Fibroblast of lung (primary cell): ENCODE results near the gene TADA2A. TPM values are rescaled to one million over a fixed set of nuclear protein-coding genes. Genes with fewer than 3 reads are reported as not detected.
A peak's percentile ranks its signal among the peaks of the same experiment; 100 is the strongest.

Experiments used
- DNase-seq, 2 donors: peaks; one replicate each; pipeline versions ENCODE4 v3.0.0 to v3.0.0-alpha.2; 2010; ENCODE audit warnings: low read depth in 2 of 2
- H2AFZ ChIP-seq: 2 replicates; pipeline ENCODE4 v1.5.1; 2012; ENCODE audit warnings: low read length, control low read depth, inconsistent platforms
- H3K27ac ChIP-seq: 2 replicates; pipeline ENCODE4 v1.5.1; 2011; ENCODE audit warnings: low read length, control low read depth; ENCODE audit not compliant: insufficient read depth
- H3K27me3 ChIP-seq: 2 replicates; pipeline ENCODE4 v1.5.1; 2011; ENCODE audit warnings: mild to moderate bottlenecking, low read length; ENCODE audit not compliant: control insufficient read depth, insufficient read depth
- H3K36me3 ChIP-seq: 2 replicates; pipeline ENCODE4 v1.5.1; 2011; ENCODE audit warnings: low read length; ENCODE audit not compliant: control insufficient read depth, insufficient read depth
- H3K4me1 ChIP-seq: 2 replicates; pipeline ENCODE4 v1.5.1; 2011; ENCODE audit warnings: low read length; ENCODE audit not compliant: control insufficient read depth, insufficient read depth; ENCODE audit errors: extremely low read depth
- H3K4me2 ChIP-seq: 2 replicates; pipeline ENCODE4 v1.5.1; 2011; ENCODE audit warnings: low read length, control low read depth; ENCODE audit not compliant: insufficient read depth; ENCODE audit errors: extremely low read depth
- H3K4me3 ChIP-seq, 4 experiments: fragments of 200-600 bp in 1 of 4; sonication (generic) in 1 of 4; replicated peaks in 1 of 4; 2 replicates each; pipeline ENCODE4 v1.5.1; 2011 to 2016; ENCODE audit warnings: low read length in 4 of 4, low read depth in 3 of 4, mild to moderate bottlenecking in 3 of 4, control low read depth in 2 of 4, inconsistent platforms in 1 of 4, mixed read lengths in 1 of 4; ENCODE audit not compliant: insufficient read depth in 1 of 4; ENCODE audit errors: control extremely low read depth in 1 of 4
- H3K79me2 ChIP-seq: 2 replicates; pipeline ENCODE4 v1.5.1; 2012; ENCODE audit warnings: mild to moderate bottlenecking, low read length, inconsistent platforms; ENCODE audit not compliant: control insufficient read depth, insufficient read depth
- H3K9ac ChIP-seq: 2 replicates; pipeline ENCODE4 v1.5.1; 2011; ENCODE audit warnings: mild to moderate bottlenecking, low read length, control low read depth; ENCODE audit not compliant: insufficient read depth
- H3K9me3 ChIP-seq: 2 replicates; pipeline ENCODE4 v1.5.1; 2012; ENCODE audit warnings: low read depth, low read length; ENCODE audit not compliant: control insufficient read depth, insufficient read depth
- H4K20me1 ChIP-seq: 2 replicates; pipeline ENCODE4 v1.5.1; 2011; ENCODE audit warnings: low read length; ENCODE audit not compliant: control insufficient read depth, insufficient read depth; ENCODE audit errors: extremely low read depth
- CTCF ChIP-seq, 2 donors: IDR thresholded peaks in 1 of 2; conservative IDR thresholded peaks in 1 of 2; 1 replicate in 1 of 2; 2 replicates in 1 of 2; pipeline ENCODE4 v1.5.1; 2011 to 2012; ENCODE audit warnings: low read length in 2 of 2, control low read depth in 1 of 2, inconsistent platforms in 1 of 2, low read depth in 1 of 2, mild to moderate bottlenecking in 1 of 2
- EZH2 ChIP-seq: IDR thresholded peaks from 2 replicates; pipeline ENCODE4 v1.5.1; 2012; ENCODE audit warnings: low read length, control low read depth, mild to moderate bottlenecking; ENCODE audit errors: missing control alignments
- polyA plus RNA-seq, 2 donors: library from polyadenylated mRNA; depleted of rRNA in 1 of 2; stranded (reverse) in 1 of 2; unstranded in 1 of 2; fragments of >200 nt; gene quantifications; 2 replicates each; pipeline ENCODE4 v1.2.1, GENCODE V29; 2011 to 2012; ENCODE audit warnings: missing spikeins in 1 of 2
- total RNA-seq: library from RNA; depleted of rRNA; stranded (reverse); fragments of >200 nt; gene quantifications from 2 replicates; pipeline ENCODE4 v1.2.1, GENCODE V29; 2014

Gene TADA2A
- total and polyA plus RNA-seq, 2 donors (not counting 1 experiment from before 2014, with no cell fraction given), result 18.7 to 23.9 TPM

DNA sequence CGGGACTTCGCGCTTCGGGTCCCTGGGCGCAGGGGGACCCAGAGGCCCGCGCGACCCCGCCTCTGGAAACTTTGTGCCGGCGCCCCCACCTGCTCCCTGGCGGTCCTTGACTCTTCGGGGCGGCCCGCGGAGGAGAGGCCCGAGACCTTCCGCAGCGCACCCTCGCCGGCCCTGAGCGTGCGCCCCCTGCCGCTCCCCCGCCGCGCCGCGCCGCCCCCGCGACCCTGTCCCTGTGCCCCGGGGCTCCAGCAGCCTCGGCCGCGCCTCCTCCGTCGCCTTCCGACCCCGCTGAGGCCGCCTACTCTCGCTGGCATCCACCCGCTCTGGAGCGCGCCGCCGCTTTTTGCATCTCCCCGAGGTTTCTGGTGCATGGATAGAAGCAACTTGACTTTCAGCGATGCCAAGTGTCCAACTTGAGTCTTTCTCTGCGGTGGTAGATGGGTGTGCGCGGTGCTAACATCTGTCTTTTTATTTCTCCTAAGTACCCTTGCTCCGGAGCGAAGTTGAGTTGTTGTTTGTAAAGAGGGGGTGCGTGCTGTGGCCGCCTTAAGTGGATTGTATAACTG is 83.4 kb downstream of the TADA2A start:
- TF ChIP-seq CTCF (conservative IDR thresholded peaks at IDR 0.05 in 1 of 2, IDR thresholded peaks at IDR 0.05 in 1 of 2; ENCODE audit: low read depth in 1 of 2, low read length in 2 of 2), result peak in 1 of 2 donors; percentile 18
- TF ChIP-seq EZH2, result no peak
- H3K9me3 ChIP-seq, result no peaks in the 10 kb centered on the region
- peak overlapping the region; percentile 98 for H3K27ac ChIP-seq
- H2AFZ ChIP-seq, result no peak overlapping the region
- peaks cover 25% of the 10 kb centered on the region for H3K4me1 ChIP-seq
- H3K9ac ChIP-seq, result peak overlapping the region; percentile 91
- H3K36me3 ChIP-seq, result peaks cover 2% of the 10 kb centered on the region
- DNase-seq, result peak; percentile 54 to 61
- peak overlapping the region; percentile 82 to 91 (median 87) for H3K4me3 ChIP-seq
- H3K27me3 ChIP-seq, result no peaks in the 10 kb centered on the region
- H3K4me2 ChIP-seq, result peak overlapping the region; percentile 94
- H4K20me1 ChIP-seq, result no peaks in the 10 kb centered on the region
- peaks cover 47% of the 10 kb centered on the region for H3K79me2 ChIP-seq

GRCh38 chr17:37490638-37491614 is 84.2 kb downstream of the TADA2A start:
- peak overlapping the region; percentile 94 for H3K4me2 ChIP-seq
- no peaks in the 10 kb centered on the region for H4K20me1 ChIP-seq
- peak overlapping the region; percentile 91 for H3K9ac ChIP-seq
- H3K27ac ChIP-seq, result peak overlapping the region; percentile 98
- H3K36me3 ChIP-seq, result peaks cover 2% of the 10 kb centered on the region
- TF ChIP-seq CTCF (conservative IDR thresholded peaks at IDR 0.05 in 1 of 2, IDR thresholded peaks at IDR 0.05 in 1 of 2; ENCODE audit: low read depth in 1 of 2, low read length in 2 of 2), result no peak
- TF ChIP-seq EZH2, result no peak
- DNase-seq, result peak; percentile 84 to 89
- H3K79me2 ChIP-seq, result peaks cover 54% of the 10 kb centered on the region
- no peaks in the 10 kb centered on the region for H3K27me3 ChIP-seq
- no peaks in the 10 kb centered on the region for H3K9me3 ChIP-seq
- no peak overlapping the region for H2AFZ ChIP-seq
- H3K4me1 ChIP-seq, result peaks cover 27% of the 10 kb centered on the region
- H3K4me3 ChIP-seq, result peak overlapping the region; percentile 82 to 91 (median 87)

GRCh38 chr17:37492167-37492566 is 85.5 kb downstream of the TADA2A start:
- TF ChIP-seq EZH2 (no peak), CTCF (conservative IDR thresholded peaks at IDR 0.05 in 1 of 2, IDR thresholded peaks at IDR 0.05 in 1 of 2; ENCODE audit: low read depth in 1 of 2, low read length in 2 of 2) (no peak)
- H3K9ac ChIP-seq, result peak overlapping the region; percentile 63
- peaks cover 2% of the 10 kb centered on the region for H3K36me3 ChIP-seq
- peak in 1 of 2 donors; percentile 8 for DNase-seq
- no peaks in the 10 kb centered on the region for H4K20me1 ChIP-seq
- H3K9me3 ChIP-seq, result no peaks in the 10 kb centered on the region
- H3K27me3 ChIP-seq, result no peaks in the 10 kb centered on the region
- H3K4me1 ChIP-seq, result peaks cover 27% of the 10 kb centered on the region
- peak overlapping the region; percentile 94 for H3K4me2 ChIP-seq
- H3K4me3 ChIP-seq, result peak overlapping the region; percentile 82 to 91 (median 87)
- peak overlapping the region; percentile 98 for H3K27ac ChIP-seq
- H3K79me2 ChIP-seq, result peaks cover 66% of the 10 kb centered on the region
- no peak overlapping the region for H2AFZ ChIP-seq
